GM12872 (cell line): ENCODE data around the gene PTPRO.

Experiments used
- TF ChIP-seq, protein P1 (sequence below): IDR thresholded peaks from 3 replicates; pipeline ENCODE4 v1.5.1; 2011; ENCODE audit warnings: low read depth, mild to moderate bottlenecking, low read length, moderate library complexity; ENCODE audit not compliant: insufficient read depth

Gene PTPRO

GRCh38 chr12:15534874-15535273 lies 212.6 kb downstream of the PTPRO start:
- TF ChIP-seq, protein P1, sequence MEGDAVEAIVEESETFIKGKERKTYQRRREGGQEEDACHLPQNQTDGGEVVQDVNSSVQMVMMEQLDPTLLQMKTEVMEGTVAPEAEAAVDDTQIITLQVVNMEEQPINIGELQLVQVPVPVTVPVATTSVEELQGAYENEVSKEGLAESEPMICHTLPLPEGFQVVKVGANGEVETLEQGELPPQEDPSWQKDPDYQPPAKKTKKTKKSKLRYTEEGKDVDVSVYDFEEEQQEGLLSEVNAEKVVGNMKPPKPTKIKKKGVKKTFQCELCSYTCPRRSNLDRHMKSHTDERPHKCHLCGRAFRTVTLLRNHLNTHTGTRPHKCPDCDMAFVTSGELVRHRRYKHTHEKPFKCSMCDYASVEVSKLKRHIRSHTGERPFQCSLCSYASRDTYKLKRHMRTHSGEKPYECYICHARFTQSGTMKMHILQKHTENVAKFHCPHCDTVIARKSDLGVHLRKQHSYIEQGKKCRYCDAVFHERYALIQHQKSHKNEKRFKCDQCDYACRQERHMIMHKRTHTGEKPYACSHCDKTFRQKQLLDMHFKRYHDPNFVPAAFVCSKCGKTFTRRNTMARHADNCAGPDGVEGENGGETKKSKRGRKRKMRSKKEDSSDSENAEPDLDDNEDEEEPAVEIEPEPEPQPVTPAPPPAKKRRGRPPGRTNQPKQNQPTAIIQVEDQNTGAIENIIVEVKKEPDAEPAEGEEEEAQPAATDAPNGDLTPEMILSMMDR, result no peak

GRCh38 chr12:15535352-15535781 lies 213.1 kb downstream of the PTPRO start:
- TF ChIP-seq, protein P1, result no peak

DNA sequence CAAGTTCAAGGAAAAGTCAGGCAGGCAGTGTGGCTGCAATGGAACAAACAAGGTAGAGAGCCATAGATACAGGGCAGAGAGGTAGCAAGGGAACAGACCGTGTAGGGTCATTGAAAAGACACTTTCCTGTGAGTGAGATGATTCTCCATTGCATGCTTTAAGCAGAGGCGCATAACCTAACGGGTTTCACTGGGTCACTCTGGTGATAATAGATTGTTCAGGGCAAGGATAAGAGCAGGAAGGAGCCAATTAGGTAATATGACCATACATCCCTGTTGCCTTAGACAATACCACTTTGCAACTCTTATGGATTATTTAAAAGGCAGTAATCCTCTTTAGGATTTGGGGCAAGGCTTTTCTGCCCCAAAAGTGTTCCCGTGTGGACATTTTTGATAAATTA lies 214.1 kb downstream of the PTPRO start:
- TF ChIP-seq, protein P1, result no peak

DNA sequence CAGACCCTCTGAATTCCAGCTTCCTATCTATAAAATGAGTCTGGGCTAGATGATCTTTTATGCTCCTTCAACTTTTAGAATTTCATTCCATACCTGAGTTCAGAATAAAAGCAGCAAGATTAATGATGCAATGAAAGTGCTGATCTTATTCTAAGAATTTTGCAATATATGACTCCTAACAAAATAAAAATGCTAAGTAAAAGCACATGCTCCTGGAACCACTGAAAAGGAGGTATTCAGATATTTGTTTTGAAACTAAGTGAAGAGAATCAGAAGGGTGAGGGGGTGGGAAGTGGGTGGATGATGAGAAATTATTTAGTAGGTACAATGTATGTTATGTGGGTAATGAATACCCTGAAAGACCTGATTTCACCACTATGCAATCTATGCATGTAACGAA lies 216.6 kb downstream of the PTPRO start:
- TF ChIP-seq, protein P1, result no peak

DNA sequence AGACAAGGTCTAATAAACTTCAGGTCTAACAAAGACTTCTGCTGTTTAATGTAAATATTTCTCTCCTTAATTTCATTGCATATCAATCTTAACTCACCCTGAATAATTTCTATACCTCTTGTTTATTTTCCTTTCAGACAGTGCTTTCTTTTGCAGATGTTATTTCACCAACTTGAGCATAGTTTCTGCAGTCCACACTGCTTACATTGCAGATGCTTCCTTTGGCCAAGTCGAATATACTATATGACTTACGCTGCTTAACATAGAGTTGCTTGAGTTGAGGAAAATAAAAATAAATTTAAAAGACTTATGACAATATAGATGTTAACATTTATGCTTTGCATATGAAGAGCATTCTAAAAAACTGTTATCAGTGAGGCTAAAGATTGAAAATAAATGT lies 217.7 kb downstream of the PTPRO start:
- TF ChIP-seq, protein P1, result no peak

GRCh38 chr12:15540469-15540872 lies 218.2 kb downstream of the PTPRO start:
- TF ChIP-seq, protein P1, result no peak

DNA sequence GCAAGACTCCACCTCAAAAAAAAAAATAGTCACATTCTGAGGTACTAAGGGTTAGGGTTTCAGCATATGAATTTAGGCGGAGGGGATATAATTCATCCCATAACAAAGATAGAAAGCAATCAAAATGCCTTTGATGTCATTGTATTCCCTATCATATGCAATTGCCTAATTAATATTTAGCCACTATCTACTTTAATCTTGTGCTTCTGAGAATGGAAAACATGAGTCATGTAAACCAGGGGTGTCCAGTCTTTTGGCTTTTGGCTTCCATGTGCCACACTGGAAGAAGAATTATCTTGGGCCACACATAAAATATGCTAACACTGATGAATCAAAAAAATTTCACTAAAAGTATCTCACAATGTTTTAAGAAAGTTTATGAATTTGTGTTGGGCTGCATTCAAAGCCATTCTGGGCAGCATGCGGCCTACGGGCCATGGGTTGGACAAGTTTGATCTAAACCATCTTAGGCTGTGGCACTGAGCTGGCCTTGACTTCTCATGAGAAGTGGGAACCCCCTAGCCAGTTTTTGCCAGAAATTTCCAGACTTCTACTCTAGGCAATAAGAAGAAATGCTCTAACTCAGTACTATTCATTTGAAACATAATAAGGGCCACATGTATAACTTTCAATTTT lies 219.8 kb downstream of the PTPRO start:
- TF ChIP-seq, protein P1, result no peak
